GM20000 (cell line): ENCODE data around the gene NOLC1.

Experiments
- DNase-seq: peaks from one replicate; pipeline ENCODE4 v3.0.0; 2012; ENCODE audit warnings: low spot score
- TF ChIP-seq, protein P1 (sequence below): IDR thresholded peaks from 2 replicates; pipeline ENCODE4 v1.5.1; 2012; ENCODE audit warnings: mild to moderate bottlenecking, control low read depth; ENCODE audit errors: extremely low read depth, missing control alignments

The NOLC1 gene

DNA sequence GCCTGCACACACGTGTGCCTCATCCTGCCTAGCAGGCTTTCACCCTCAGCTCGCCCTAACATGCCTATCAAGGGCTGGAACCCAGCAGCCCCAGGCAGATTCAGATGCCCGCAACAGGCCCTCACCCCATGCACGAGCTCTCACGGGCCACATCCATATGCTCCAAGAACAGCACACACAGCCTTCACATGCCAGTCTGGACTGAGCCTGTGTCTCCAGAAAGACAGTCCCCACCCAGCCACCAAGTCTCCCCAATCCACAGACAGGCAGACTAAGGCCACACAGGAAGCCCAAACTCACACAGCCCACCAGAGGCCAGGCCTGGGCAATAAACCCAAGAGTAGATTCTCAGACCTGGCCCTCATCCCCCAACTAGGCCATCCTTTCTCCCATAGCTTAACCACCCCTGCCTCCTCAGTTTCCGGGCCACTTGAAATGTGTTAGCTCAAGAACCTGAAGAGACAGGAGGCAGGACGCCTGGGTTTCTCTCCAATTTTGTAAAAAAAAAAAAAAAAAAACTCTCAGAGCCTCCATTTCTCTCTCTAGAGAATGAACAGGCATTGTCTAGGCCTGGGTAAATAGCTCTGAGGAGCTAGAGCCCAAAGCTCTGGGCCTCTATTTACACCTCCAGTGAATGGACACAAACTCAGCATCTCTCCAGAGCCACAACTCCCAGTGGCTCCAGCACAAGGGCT lies 38.8 kb upstream of the NOLC1 start:
- DNase-seq = no peak
- TF ChIP-seq, protein P1, sequence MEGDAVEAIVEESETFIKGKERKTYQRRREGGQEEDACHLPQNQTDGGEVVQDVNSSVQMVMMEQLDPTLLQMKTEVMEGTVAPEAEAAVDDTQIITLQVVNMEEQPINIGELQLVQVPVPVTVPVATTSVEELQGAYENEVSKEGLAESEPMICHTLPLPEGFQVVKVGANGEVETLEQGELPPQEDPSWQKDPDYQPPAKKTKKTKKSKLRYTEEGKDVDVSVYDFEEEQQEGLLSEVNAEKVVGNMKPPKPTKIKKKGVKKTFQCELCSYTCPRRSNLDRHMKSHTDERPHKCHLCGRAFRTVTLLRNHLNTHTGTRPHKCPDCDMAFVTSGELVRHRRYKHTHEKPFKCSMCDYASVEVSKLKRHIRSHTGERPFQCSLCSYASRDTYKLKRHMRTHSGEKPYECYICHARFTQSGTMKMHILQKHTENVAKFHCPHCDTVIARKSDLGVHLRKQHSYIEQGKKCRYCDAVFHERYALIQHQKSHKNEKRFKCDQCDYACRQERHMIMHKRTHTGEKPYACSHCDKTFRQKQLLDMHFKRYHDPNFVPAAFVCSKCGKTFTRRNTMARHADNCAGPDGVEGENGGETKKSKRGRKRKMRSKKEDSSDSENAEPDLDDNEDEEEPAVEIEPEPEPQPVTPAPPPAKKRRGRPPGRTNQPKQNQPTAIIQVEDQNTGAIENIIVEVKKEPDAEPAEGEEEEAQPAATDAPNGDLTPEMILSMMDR = no peak

DNA sequence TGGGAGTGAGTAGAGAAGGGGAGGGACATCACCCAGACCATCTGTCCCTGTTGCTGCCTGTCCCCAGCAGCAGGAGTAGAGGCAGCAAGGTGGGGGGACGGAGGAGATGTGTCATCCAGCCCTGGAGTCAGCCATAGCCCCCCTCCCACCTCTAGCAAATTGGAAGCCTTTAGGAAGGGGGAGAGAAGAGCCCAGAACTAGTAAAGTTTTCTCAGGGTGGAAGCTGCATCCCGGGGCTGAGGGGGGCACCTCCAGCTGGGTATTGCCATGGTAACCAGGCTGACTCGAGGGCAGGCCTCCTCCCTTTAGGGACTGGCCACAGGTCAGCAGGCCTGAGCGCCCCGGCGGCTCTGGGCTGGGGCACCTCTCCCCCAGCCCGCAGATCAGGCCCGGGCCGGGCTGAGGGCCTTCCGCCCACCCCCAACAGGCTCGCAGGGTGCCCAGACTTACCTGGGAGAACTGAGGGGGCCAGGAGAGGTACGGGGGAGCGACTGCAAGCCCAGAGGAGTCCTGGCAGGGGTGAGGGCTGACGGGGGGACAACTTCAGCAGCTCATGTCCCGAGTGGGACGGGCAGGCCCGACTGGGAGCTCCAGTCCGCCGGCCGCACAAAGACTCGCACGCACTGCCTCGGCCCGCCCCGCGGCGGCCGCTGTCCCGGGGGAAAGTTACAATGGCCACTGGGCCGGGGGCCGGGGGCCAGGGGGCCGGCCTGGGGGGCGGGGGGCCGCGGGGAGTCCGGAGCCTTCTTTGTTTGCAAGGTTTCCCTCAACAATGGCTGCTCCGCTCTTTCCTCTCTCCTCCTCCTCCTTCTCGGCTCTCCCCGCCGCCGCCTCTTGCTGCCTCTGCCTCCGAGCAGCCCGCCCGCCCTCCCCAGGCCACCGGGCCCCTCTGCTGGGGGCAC lies 38.0 kb upstream of the NOLC1 start:
- TF ChIP-seq, protein P1 = no peak
- no peak for DNase-seq

DNA sequence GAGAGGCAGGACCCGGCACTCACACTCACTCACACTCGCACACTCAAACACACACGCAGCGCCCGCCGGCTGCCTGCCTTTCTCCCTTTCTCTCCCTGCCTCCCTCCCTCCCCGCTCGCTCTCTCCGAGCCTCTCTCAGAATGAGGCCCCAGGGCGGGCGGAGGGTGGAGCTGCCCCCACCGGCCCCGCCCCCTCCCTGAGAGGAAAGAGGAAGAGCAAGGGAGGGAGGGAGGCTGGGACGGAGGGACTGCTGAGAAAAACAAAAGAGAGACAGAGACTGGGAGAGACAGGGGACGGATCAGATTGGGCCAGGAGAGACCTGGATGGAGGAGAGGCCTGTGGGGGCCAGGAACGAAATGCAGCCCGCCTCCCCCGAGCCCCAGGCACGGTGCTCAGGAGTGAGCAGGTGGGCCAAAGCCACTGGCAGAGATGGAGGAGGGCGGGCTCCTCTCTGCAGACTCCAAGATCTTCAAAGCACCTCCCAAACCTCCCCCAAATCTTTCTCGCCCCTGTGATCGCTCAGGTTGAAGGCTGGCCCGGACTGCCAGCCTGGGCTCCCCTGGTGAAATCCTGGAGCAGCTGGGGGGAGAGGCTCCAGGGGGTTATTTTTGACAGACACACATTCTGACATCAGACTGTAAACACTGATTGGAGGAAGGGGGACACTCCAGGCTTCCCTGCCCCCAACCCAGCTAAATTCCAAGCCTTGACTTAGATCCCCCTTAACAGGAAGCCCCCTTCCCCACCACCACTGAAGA lies 37.1 kb upstream of the NOLC1 start:
- peak; percentile 93 for DNase-seq
- TF ChIP-seq, protein P1 = no peak

DNA sequence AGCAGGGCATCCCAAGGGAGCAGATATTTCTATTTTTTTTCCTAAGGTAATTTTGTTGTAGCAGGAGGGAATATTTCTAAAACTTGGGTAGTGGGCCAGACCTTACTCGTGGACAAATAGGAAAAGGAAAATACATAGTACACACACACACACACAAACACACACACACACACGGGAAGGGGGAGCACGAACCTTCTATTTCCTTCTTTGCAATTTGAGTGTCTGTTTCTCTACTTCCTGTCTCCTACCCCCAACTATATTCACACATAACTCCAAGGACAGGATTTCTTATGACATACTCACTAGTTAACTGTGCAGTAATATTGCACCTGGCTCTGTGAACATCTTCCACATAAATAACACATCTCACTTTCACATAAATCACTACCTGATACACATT lies 36.4 kb upstream of the NOLC1 start:
- no peak for DNase-seq
- TF ChIP-seq, protein P1 = no peak

DNA sequence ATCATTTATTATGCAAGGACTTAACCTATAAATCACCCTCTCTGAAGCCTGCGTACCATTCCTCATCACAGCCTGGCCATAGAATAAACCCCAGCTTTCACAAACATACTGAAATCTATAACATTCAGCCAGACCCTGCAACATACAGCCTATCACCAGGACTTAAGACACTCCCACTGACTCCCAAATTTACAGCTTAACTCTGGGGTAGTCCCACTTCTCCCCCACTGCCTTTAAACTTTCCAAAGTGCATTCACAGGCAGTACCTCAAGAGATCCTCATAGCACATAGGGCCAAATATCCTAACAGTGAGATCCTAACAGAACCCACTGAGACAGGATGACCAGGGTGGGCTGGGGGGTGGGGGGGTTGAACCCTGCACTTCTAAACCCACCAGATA lies 35.5 kb upstream of the NOLC1 start:
- TF ChIP-seq, protein P1 = no peak
- no peak for DNase-seq

DNA sequence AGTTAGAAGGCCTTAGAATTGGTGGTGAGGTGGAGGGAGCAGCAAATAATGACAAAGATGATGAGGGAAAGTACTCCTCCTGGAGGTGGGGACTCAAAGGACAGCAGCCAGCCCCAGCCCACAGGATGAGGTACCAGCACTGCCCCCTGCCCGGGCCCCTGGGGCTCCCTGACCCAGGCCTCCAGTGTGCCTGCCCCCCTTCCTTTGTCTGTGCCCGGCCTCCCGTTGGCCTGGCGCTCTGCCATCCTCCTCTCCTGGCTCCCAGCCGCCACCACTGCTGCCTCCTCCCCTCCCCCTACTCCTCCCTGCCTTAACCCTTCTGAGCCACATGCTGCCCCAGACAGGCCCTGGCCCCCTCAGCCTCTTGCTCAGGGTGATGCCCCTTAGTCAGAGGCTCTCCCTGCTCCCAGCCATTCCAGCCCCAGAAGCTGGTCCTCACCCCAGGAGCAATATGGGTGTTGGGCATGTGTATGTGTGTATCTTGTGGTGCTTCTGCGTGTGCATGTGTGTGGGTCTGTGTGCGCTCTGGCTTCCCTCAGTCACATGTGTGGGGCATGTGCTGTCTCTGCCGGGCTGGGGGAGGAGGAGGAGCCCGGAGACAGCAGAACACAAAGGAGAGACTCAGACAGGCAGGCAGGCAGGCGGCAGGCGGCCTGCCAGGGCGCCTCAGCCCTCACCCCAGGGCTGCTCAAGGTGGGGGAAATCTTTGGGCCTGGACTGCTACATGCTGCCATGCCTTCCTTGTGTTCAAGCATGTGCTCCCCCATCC lies 34.6 kb upstream of the NOLC1 start:
- TF ChIP-seq, protein P1 = no peak
- no peak for DNase-seq
